Fibroblast of lung (primary cell): ENCODE measurements around the gene PCIF1. TPM values are rescaled to one million over a fixed set of nuclear protein-coding genes. Genes with fewer than 3 reads are reported as not detected.

Experiments
- DNase-seq, 2 donors: peaks; one replicate each; pipeline versions ENCODE4 v3.0.0 to v3.0.0-alpha.2; 2010; ENCODE audit warnings: low read depth in 2 of 2
- H2AFZ ChIP-seq: 2 replicates; pipeline ENCODE4 v1.5.1; 2012; ENCODE audit warnings: low read length, control low read depth, inconsistent platforms
- H3K27ac ChIP-seq: 2 replicates; pipeline ENCODE4 v1.5.1; 2011; ENCODE audit warnings: low read length, control low read depth; ENCODE audit not compliant: insufficient read depth
- H3K27me3 ChIP-seq: 2 replicates; pipeline ENCODE4 v1.5.1; 2011; ENCODE audit warnings: mild to moderate bottlenecking, low read length; ENCODE audit not compliant: control insufficient read depth, insufficient read depth
- H3K36me3 ChIP-seq: 2 replicates; pipeline ENCODE4 v1.5.1; 2011; ENCODE audit warnings: low read length; ENCODE audit not compliant: control insufficient read depth, insufficient read depth
- H3K4me1 ChIP-seq: 2 replicates; pipeline ENCODE4 v1.5.1; 2011; ENCODE audit warnings: low read length; ENCODE audit not compliant: control insufficient read depth, insufficient read depth; ENCODE audit errors: extremely low read depth
- H3K4me2 ChIP-seq: 2 replicates; pipeline ENCODE4 v1.5.1; 2011; ENCODE audit warnings: low read length, control low read depth; ENCODE audit not compliant: insufficient read depth; ENCODE audit errors: extremely low read depth
- H3K4me3 ChIP-seq, 4 experiments: fragments of 200-600 bp in 1 of 4; sonication (generic) in 1 of 4; replicated peaks in 1 of 4; 2 replicates each; pipeline ENCODE4 v1.5.1; 2011 to 2016; ENCODE audit warnings: low read length in 4 of 4, low read depth in 3 of 4, mild to moderate bottlenecking in 3 of 4, control low read depth in 2 of 4, inconsistent platforms in 1 of 4, mixed read lengths in 1 of 4; ENCODE audit not compliant: insufficient read depth in 1 of 4; ENCODE audit errors: control extremely low read depth in 1 of 4
- H3K79me2 ChIP-seq: 2 replicates; pipeline ENCODE4 v1.5.1; 2012; ENCODE audit warnings: mild to moderate bottlenecking, low read length, inconsistent platforms; ENCODE audit not compliant: control insufficient read depth, insufficient read depth
- H3K9ac ChIP-seq: 2 replicates; pipeline ENCODE4 v1.5.1; 2011; ENCODE audit warnings: mild to moderate bottlenecking, low read length, control low read depth; ENCODE audit not compliant: insufficient read depth
- H3K9me3 ChIP-seq: 2 replicates; pipeline ENCODE4 v1.5.1; 2012; ENCODE audit warnings: low read depth, low read length; ENCODE audit not compliant: control insufficient read depth, insufficient read depth
- H4K20me1 ChIP-seq: 2 replicates; pipeline ENCODE4 v1.5.1; 2011; ENCODE audit warnings: low read length; ENCODE audit not compliant: control insufficient read depth, insufficient read depth; ENCODE audit errors: extremely low read depth
- CTCF ChIP-seq, 2 donors: IDR thresholded peaks in 1 of 2; conservative IDR thresholded peaks in 1 of 2; 1 replicate in 1 of 2; 2 replicates in 1 of 2; pipeline ENCODE4 v1.5.1; 2011 to 2012; ENCODE audit warnings: low read length in 2 of 2, control low read depth in 1 of 2, inconsistent platforms in 1 of 2, low read depth in 1 of 2, mild to moderate bottlenecking in 1 of 2
- EZH2 ChIP-seq: IDR thresholded peaks from 2 replicates; pipeline ENCODE4 v1.5.1; 2012; ENCODE audit warnings: low read length, control low read depth, mild to moderate bottlenecking; ENCODE audit errors: missing control alignments
- polyA plus RNA-seq, 2 donors: library from polyadenylated mRNA; depleted of rRNA in 1 of 2; stranded (reverse) in 1 of 2; unstranded in 1 of 2; fragments of >200 nt; gene quantifications; 2 replicates each; pipeline ENCODE4 v1.2.1, GENCODE V29; 2011 to 2012; ENCODE audit warnings: missing spikeins in 1 of 2
- total RNA-seq: library from RNA; depleted of rRNA; stranded (reverse); fragments of >200 nt; gene quantifications from 2 replicates; pipeline ENCODE4 v1.2.1, GENCODE V29; 2014

PCIF1 gene
- total and polyA plus RNA-seq, 2 donors (not counting 1 experiment from before 2014, with no cell fraction given): 9.9 to 16.0 TPM

GRCh38 chr20:45981261-45981660 lies 46.8 kb downstream of the PCIF1 start:
- Histone ChIP-seq H3K4me1 (no peaks in the 10 kb centered on the region), H3K4me2 (no peak overlapping the region), H3K9me3 (no peaks in the 10 kb centered on the region), H3K4me3 (no peak overlapping the region), H3K9ac (no peak overlapping the region), H3K79me2 (no peaks in the 10 kb centered on the region), H4K20me1 (no peaks in the 10 kb centered on the region), H3K36me3 (no peaks in the 10 kb centered on the region), H3K27ac (no peak overlapping the region), H2AFZ (no peak overlapping the region), H3K27me3 (peaks cover 9% of the 10 kb centered on the region)
- no peak for DNase-seq
- TF ChIP-seq EZH2: no peak
- TF ChIP-seq CTCF (conservative IDR thresholded peaks at IDR 0.05 in 1 of 2, IDR thresholded peaks at IDR 0.05 in 1 of 2; ENCODE audit: low read depth in 1 of 2, low read length in 2 of 2): no peak

GRCh38 chr20:45983279-45983743 lies 48.8 kb downstream of the PCIF1 start:
- Histone ChIP-seq H3K9me3 (no peaks in the 10 kb centered on the region), H3K79me2 (no peaks in the 10 kb centered on the region), H3K4me2 (no peak overlapping the region), H3K36me3 (no peaks in the 10 kb centered on the region), H2AFZ (no peak overlapping the region), H3K9ac (no peak overlapping the region), H4K20me1 (no peaks in the 10 kb centered on the region), H3K27me3 (peaks cover 6% of the 10 kb centered on the region), H3K4me1 (no peaks in the 10 kb centered on the region), H3K4me3 (no peak overlapping the region), H3K27ac (no peak overlapping the region)
- TF ChIP-seq EZH2 (no peak), CTCF (conservative IDR thresholded peaks at IDR 0.05 in 1 of 2, IDR thresholded peaks at IDR 0.05 in 1 of 2; ENCODE audit: low read depth in 1 of 2, low read length in 2 of 2) (no peak)
- no peak for DNase-seq

- no peaks in the 10 kb centered on the region for H3K9me3 ChIP-seq
- no peak for DNase-seq
- no peaks in the 10 kb centered on the region for H4K20me1 ChIP-seq
- no peaks in the 10 kb centered on the region for H3K79me2 ChIP-seq
- peak in 1 of 2 donors; percentile 10 for TF ChIP-seq CTCF (conservative IDR thresholded peaks at IDR 0.05 in 1 of 2, IDR thresholded peaks at IDR 0.05 in 1 of 2; ENCODE audit: low read depth in 1 of 2, low read length in 2 of 2)
- TF ChIP-seq EZH2: no peak
- no peaks in the 10 kb centered on the region for H3K4me1 ChIP-seq
- H3K4me3 ChIP-seq: no peak overlapping the region
- peaks cover 6% of the 10 kb centered on the region for H3K27me3 ChIP-seq
- H3K27ac ChIP-seq: no peak overlapping the region
- H2AFZ ChIP-seq: no peak overlapping the region
- no peaks in the 10 kb centered on the region for H3K36me3 ChIP-seq
- H3K4me2 ChIP-seq: no peak overlapping the region
- H3K9ac ChIP-seq: no peak overlapping the region
These were observed 51.1 kb downstream of the PCIF1 start for GRCh38 chr20:45985573-45985972.
